ENCODE data around the gene RIC3. TPM values are rescaled to one million over a fixed set of nuclear protein-coding genes. Genes with fewer than 3 reads are reported as not detected.

The RIC3 gene
- total and polyA plus RNA-seq, 2 of the 8 experiments (the other 6 are each of a cell fraction or from before 2014, with no cell fraction given), result 6.4 to 15.5 TPM

GRCh38 chr11:8183111-8183510, 14.3 kb upstream of the RIC3 start:
- Histone ChIP-seq H3K56ac (replicated peaks; ENCODE audit: insufficient read length, low read depth, low read length) (no peak overlapping the region), H3K18ac (ENCODE audit: extremely low read depth, low read length) (no peak overlapping the region), H3K79me1 (ENCODE audit: low read depth, low read length) (no peaks in the 10 kb centered on the region), H3K27ac (ENCODE audit: low read depth, low read length) (no peak overlapping the region), H2BK120ac (replicated peaks; ENCODE audit: low read depth, low read length) (no peak overlapping the region), H2BK5ac (ENCODE audit: low read depth, low read length) (no peak overlapping the region), H3K9me3 (ENCODE audit: insufficient read depth in 2 of 2, low read depth in 1 of 2, low read length in 1 of 2) (no peaks in the 10 kb centered on the region), H3K23ac (ENCODE audit: insufficient read length) (no peak overlapping the region), H3K14ac (ENCODE audit: insufficient read length) (no peak overlapping the region), H3K79me2 (ENCODE audit: control insufficient read depth in 1 of 2, insufficient read depth in 2 of 2, low read length in 2 of 2) (no peaks in the 10 kb centered on the region), H4K5ac (ENCODE audit: insufficient read length, low read depth, low read length) (no peak overlapping the region), H3K4me2 (ENCODE audit: insufficient read depth in 1 of 2, low read depth in 2 of 2, low read length in 2 of 2) (no peak overlapping the region), H2BK12ac (ENCODE audit: low read depth, low read length) (no peak overlapping the region), H4K91ac (replicated peaks; ENCODE audit: insufficient read length, low read length) (no peak overlapping the region), H3K27me3 (replicated peaks in 1 of 4; ENCODE audit: control insufficient read depth in 3 of 4, extremely low read depth in 1 of 4, insufficient read depth in 3 of 4, low read length in 3 of 4) (no peaks in the 10 kb centered on the region), H3K23me2 (ENCODE audit: low read depth, low read length) (no peaks in the 10 kb centered on the region), H3K4ac (replicated peaks; ENCODE audit: insufficient read length, low read depth, low read length) (no peak overlapping the region), H3K4me3 (ENCODE audit: extremely low read depth in 1 of 4, insufficient read depth in 2 of 4, low read depth in 3 of 4, low read length in 4 of 4) (no peak overlapping the region), H3K9ac (replicated peaks in 1 of 4; ENCODE audit: extremely low read depth in 1 of 4, low read depth in 3 of 4, low read length in 3 of 4) (no peak overlapping the region), H2BK15ac (ENCODE audit: low read length) (no peak overlapping the region), H4K20me1 (replicated peaks in 1 of 2; ENCODE audit: control insufficient read depth in 1 of 2, insufficient read depth in 2 of 2, low read length in 2 of 2) (no peaks in the 10 kb centered on the region), H4K8ac (ENCODE audit: extremely low read depth, insufficient read depth, low read length) (no peak overlapping the region), H2AFZ (ENCODE audit: low read length) (no peak overlapping the region), H2BK20ac (ENCODE audit: low read length) (no peak overlapping the region), H3K4me1 (replicated peaks in 1 of 4; ENCODE audit: control insufficient read depth in 3 of 4, insufficient read depth in 4 of 4, low read length in 3 of 4) (no peaks in the 10 kb centered on the region), H2AK5ac (ENCODE audit: low read depth, low read length) (no peak overlapping the region), H3K36me3 (ENCODE audit: control insufficient read depth in 2 of 4, insufficient read depth in 4 of 4, low read length in 3 of 4) (no peaks in the 10 kb centered on the region)
- no peak for FAIRE-seq
- DNase-seq (ENCODE audit: low read depth in 1 of 2, low spot score in 2 of 2), result no peak
- ChIA-PET POLR2A (ENCODE audit: partially characterized antibody) (interaction anchor here (1.6 kb wide), 1 partner anchor 14 kb away, joined by 5 read pairs; the partner anchor contains the start of gene RIC3), CTCF (ENCODE audit: partially characterized antibody) (interaction anchor here (1.2 to 1.6 kb wide), 3 partner anchors 10 to 25 kb away, joined by 3 to 7 read pairs (median 4); no protein-coding TSS in a partner anchor)
- WGBS, 2 experiments (ENCODE audit: extremely low coverage in 1 of 2, insufficient coverage in 1 of 2, insufficient read length in 1 of 2, insufficient replicate concordance in 2 of 2, low coverage in 1 of 2, low lambda C conversion rate in 2 of 2, missing lambda C conversion rate in 1 of 2), result 81% methylated on average over 5 of the region's 5 CpGs; no CpG with 5 or more reads in 1 of the 2 experiments
- TF ChIP-seq CHD1 (IDR thresholded peaks at IDR 0.05; ENCODE audit: low read depth, low read length) (no peak), TAF7 (optimal IDR thresholded peaks at IDR 0.05; ENCODE audit: borderline replicate concordance, low read depth, low read length) (no peak), SP4 (IDR thresholded peaks at IDR 0.05; ENCODE audit: low read length) (no peak), KDM5A (IDR thresholded peaks at IDR 0.05; ENCODE audit: low read length) (no peak), FOSL1 (IDR thresholded peaks at IDR 0.05; ENCODE audit: insufficient read depth, low read depth, low read length) (no peak), SRF (IDR thresholded peaks at IDR 0.05; ENCODE audit: low read depth, low read length) (no peak), POLR2AphosphoS5 (IDR thresholded peaks at IDR 0.05; ENCODE audit: low read depth, low read length) (no peak), ASH2L (IDR thresholded peaks at IDR 0.05; ENCODE audit: low read length) (no peak), TAF1 (IDR thresholded peaks at IDR 0.05; ENCODE audit: low read depth, low read length) (no peak), YY1 (IDR thresholded peaks at IDR 0.05; ENCODE audit: low read depth, low read length) (no peak), CBX8 (IDR thresholded peaks at IDR 0.05; ENCODE audit: borderline replicate concordance, low read depth, low read length) (no peak), POU5F1 (IDR thresholded peaks at IDR 0.05; ENCODE audit: low read depth, low read length) (no peak), KDM1A (IDR thresholded peaks at IDR 0.05; ENCODE audit: borderline replicate concordance, low read length) (no peak), EZH2 (IDR thresholded peaks at IDR 0.05; ENCODE audit: low read depth, low read length, severe bottlenecking) (no peak)
- TF ChIP-seq, protein P1, sequence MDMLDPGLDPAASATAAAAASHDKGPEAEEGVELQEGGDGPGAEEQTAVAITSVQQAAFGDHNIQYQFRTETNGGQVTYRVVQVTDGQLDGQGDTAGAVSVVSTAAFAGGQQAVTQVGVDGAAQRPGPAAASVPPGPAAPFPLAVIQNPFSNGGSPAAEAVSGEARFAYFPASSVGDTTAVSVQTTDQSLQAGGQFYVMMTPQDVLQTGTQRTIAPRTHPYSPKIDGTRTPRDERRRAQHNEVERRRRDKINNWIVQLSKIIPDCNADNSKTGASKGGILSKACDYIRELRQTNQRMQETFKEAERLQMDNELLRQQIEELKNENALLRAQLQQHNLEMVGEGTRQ (IDR thresholded peaks at IDR 0.05; ENCODE audit: low read length), result no peak
